ENCODE results near the gene ERI3. TPM values are rescaled to one million over a fixed set of nuclear protein-coding genes. Genes with fewer than 3 reads are reported as not detected.

ERI3 gene
- total and polyA plus RNA-seq, 10 of the 15 experiments (the other 5 are each of a cell fraction or from before 2014, with no cell fraction given) = 20.6 to 90.4 (median 41.2) TPM

DNA sequence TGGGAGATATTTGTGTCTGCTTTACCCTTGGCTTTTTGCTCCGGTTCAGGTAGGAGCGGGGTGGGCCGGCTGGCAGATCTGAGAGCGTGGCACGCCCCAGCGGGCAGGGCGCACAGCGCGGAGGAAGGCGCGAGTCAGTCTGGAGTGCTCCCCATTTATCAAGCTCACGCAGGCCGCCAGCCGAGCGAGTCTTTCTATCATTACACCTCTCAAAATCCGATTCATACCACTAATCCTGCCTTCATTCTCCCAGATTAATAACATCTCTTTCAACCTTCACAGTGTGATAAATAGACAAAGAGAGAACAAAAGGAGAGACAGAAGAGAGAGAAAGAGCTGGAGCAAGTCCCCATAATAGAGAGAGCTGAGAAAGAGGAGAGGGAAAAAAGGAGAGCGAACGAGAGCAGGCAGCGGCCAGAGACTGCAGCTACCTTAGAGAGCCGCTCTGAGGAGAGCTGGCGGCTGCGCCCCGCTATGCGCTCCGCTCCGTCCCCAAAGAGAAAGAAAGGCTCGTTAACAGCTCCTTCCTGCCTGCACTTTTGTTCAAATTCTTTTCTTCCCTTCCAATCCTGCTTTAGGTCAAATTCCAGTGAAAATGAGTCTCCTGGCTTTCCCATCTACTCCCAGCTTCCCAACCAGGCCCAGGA is 93.8 kb downstream of the ERI3 start:
- no peaks in the 10 kb centered on the region for H3K27me3 ChIP-seq (replicated peaks in 1 of 2; ENCODE audit: control insufficient read depth in 2 of 2, insufficient read depth in 2 of 2, low read length in 1 of 2)
- peaks cover 0 to 2% of the 10 kb centered on the region in 2 experiments; a peak in 3 of 4 replicates for H3K36me3 ChIP-seq (ENCODE audit: control insufficient read depth in 2 of 2, insufficient read depth in 2 of 2, low read length in 1 of 2)
- in situ Hi-C loops (cut with MboI) (no loop called here), intact Hi-C loops (cut with micrococcal nuclease; ENCODE audit: unreplicated experiment) (no loop called here)
- ChIA-PET CTCF (interaction anchor here (0.7 kb wide), 1 partner anchor 635 kb away, joined by 3 read pairs; no protein-coding TSS in a partner anchor), RAD21 (ENCODE audit: unreplicated experiment) (no interaction called here), SMC1A (ENCODE audit: uncharacterized antibody, unreplicated experiment) (no interaction called here), POLR2A (interaction anchor here (0.5 kb wide), 1 partner anchor 63 kb away, joined by 4 read pairs; no protein-coding TSS in a partner anchor)
- no peaks in the 10 kb centered on the region for H3K9me3 ChIP-seq (replicated peaks; ENCODE audit: control insufficient read depth, insufficient read depth, low read length)
- no peak overlapping the region for H3K4me2 ChIP-seq (ENCODE audit: control insufficient read depth, insufficient read depth)
- H3K79me2 ChIP-seq (ENCODE audit: control insufficient read depth, insufficient read depth, low read length) = no peaks in the 10 kb centered on the region
- no peak overlapping the region for H3K9ac ChIP-seq (ENCODE audit: control insufficient read depth, insufficient read depth, low read length)
- no peak overlapping the region for H3K4me3 ChIP-seq
- FAIRE-seq (no peak), ATAC-seq (no peak), DNase-seq (ENCODE audit: low read depth, low spot score) (no peak)
- no peaks in the 10 kb centered on the region for H3K4me1 ChIP-seq (ENCODE audit: control insufficient read depth, insufficient read depth, low read length)
- TF ChIP-seq SMAD5 (IDR thresholded peaks at IDR 0.05; ENCODE audit: low read depth) (no peak), RB1 (IDR thresholded peaks at IDR 0.05; ENCODE audit: borderline replicate concordance) (no peak), FOXK2 (IDR thresholded peaks at IDR 0.05) (no peak), CHD2 (IDR thresholded peaks at IDR 0.05; ENCODE audit: borderline replicate concordance, low read depth, low read length) (no peak), EZH2 (IDR thresholded peaks at IDR 0.05; ENCODE audit: borderline replicate concordance, control insufficient read depth, low read depth, low read length) (no peak), SMARCA5 (IDR thresholded peaks at IDR 0.05) (no peak), BRCA1 (IDR thresholded peaks at IDR 0.05; ENCODE audit: low read depth, low read length) (no peak), RCOR1 (conservative IDR thresholded peaks at IDR 0.05; ENCODE audit: low read depth, low read length) (no peak), SP1 (IDR thresholded peaks at IDR 0.05; ENCODE audit: low read depth, low read length) (no peak), ASH2L (IDR thresholded peaks at IDR 0.05; ENCODE audit: borderline replicate concordance, low read depth) (no peak), RAD51 (IDR thresholded peaks at IDR 0.05) (no peak), ZNF384 (IDR thresholded peaks at IDR 0.05; ENCODE audit: borderline replicate concordance, low read depth, low read length) (no peak)
- TF ChIP-seq, protein P1, sequence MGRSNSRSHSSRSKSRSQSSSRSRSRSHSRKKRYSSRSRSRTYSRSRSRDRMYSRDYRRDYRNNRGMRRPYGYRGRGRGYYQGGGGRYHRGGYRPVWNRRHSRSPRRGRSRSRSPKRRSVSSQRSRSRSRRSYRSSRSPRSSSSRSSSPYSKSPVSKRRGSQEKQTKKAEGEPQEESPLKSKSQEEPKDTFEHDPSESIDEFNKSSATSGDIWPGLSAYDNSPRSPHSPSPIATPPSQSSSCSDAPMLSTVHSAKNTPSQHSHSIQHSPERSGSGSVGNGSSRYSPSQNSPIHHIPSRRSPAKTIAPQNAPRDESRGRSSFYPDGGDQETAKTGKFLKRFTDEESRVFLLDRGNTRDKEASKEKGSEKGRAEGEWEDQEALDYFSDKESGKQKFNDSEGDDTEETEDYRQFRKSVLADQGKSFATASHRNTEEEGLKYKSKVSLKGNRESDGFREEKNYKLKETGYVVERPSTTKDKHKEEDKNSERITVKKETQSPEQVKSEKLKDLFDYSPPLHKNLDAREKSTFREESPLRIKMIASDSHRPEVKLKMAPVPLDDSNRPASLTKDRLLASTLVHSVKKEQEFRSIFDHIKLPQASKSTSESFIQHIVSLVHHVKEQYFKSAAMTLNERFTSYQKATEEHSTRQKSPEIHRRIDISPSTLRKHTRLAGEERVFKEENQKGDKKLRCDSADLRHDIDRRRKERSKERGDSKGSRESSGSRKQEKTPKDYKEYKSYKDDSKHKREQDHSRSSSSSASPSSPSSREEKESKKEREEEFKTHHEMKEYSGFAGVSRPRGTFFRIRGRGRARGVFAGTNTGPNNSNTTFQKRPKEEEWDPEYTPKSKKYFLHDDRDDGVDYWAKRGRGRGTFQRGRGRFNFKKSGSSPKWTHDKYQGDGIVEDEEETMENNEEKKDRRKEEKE (IDR thresholded peaks at IDR 0.05) = no peak
- TF ChIP-seq, protein P2, sequence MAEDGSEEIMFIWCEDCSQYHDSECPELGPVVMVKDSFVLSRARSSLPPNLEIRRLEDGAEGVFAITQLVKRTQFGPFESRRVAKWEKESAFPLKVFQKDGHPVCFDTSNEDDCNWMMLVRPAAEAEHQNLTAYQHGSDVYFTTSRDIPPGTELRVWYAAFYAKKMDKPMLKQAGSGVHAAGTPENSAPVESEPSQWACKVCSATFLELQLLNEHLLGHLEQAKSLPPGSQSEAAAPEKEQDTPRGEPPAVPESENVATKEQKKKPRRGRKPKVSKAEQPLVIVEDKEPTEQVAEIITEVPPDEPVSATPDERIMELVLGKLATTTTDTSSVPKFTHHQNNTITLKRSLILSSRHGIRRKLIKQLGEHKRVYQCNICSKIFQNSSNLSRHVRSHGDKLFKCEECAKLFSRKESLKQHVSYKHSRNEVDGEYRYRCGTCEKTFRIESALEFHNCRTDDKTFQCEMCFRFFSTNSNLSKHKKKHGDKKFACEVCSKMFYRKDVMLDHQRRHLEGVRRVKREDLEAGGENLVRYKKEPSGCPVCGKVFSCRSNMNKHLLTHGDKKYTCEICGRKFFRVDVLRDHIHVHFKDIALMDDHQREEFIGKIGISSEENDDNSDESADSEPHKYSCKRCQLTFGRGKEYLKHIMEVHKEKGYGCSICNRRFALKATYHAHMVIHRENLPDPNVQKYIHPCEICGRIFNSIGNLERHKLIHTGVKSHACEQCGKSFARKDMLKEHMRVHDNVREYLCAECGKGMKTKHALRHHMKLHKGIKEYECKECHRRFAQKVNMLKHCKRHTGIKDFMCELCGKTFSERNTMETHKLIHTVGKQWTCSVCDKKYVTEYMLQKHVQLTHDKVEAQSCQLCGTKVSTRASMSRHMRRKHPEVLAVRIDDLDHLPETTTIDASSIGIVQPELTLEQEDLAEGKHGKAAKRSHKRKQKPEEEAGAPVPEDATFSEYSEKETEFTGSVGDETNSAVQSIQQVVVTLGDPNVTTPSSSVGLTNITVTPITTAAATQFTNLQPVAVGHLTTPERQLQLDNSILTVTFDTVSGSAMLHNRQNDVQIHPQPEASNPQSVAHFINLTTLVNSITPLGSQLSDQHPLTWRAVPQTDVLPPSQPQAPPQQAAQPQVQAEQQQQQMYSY (CRISPR knock-in tag; IDR thresholded peaks at IDR 0.05) = no peak
- TF ChIP-seq, protein P3, sequence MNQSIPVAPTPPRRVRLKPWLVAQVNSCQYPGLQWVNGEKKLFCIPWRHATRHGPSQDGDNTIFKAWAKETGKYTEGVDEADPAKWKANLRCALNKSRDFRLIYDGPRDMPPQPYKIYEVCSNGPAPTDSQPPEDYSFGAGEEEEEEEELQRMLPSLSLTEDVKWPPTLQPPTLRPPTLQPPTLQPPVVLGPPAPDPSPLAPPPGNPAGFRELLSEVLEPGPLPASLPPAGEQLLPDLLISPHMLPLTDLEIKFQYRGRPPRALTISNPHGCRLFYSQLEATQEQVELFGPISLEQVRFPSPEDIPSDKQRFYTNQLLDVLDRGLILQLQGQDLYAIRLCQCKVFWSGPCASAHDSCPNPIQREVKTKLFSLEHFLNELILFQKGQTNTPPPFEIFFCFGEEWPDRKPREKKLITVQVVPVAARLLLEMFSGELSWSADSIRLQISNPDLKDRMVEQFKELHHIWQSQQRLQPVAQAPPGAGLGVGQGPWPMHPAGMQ (IDR thresholded peaks at IDR 0.05; ENCODE audit: borderline replicate concordance) = no peak
- H3K27ac ChIP-seq (ENCODE audit: control insufficient read depth, insufficient read depth) = no peak overlapping the region
- BruUV-seq (replicated peaks) = no TSS peak
- WGBS (ENCODE audit: insufficient coverage, insufficient replicate concordance, low lambda C conversion rate, missing lambda C conversion rate) = 93% methylated on average over 27 of the region's 27 CpGs
- no peaks in the 10 kb centered on the region for H4K20me1 ChIP-seq (ENCODE audit: control insufficient read depth, insufficient read depth)
- no peak overlapping the region for H2AFZ ChIP-seq (ENCODE audit: control insufficient read depth, low read depth, low read length)

Data from GM12878 (cell line).